BLaER1 treated with 17β-estradiol and CSF1 and Interleukin-3, amounts not matched to agents 10 nM and 100 nM (cell line): Measurements from ENCODE around the gene SHD.

Experiments used
- H3K27ac ChIP-seq, 11 experiments: shearing (Covaris generic); formaldehyde crosslinking; 2 replicates each; pipeline ENCODE4 v1.8.1; 2022
- H3K27me3 ChIP-seq, 11 experiments: shearing (Covaris generic); formaldehyde crosslinking; 2 replicates each; pipeline ENCODE4 v1.8.1; 2022
- H3K36me3 ChIP-seq, 11 experiments: shearing (Covaris generic); formaldehyde crosslinking; 2 replicates each; pipeline ENCODE4 v1.8.1; 2022
- H3K4me1 ChIP-seq, 10 experiments: shearing (Covaris generic); formaldehyde crosslinking; 2 replicates each; pipeline ENCODE4 v1.8.1; 2022
- H3K4me2 ChIP-seq, 11 experiments: shearing (Covaris generic); formaldehyde crosslinking; 2 replicates each; pipeline ENCODE4 v1.8.1; 2022
- H3K4me3 ChIP-seq, 10 experiments: shearing (Covaris generic); formaldehyde crosslinking; 2 replicates each; pipeline ENCODE4 v1.8.1; 2022
- H3K9ac ChIP-seq, 11 experiments: shearing (Covaris generic); formaldehyde crosslinking; 2 replicates each; pipeline ENCODE4 v1.8.1; 2022
- H3K9me3 ChIP-seq, 11 experiments: shearing (Covaris generic); formaldehyde crosslinking; replicated peaks in 1 of 11; 2 replicates each; pipeline ENCODE4 v1.8.1; 2022
- H4K20me1 ChIP-seq, 11 experiments: shearing (Covaris generic); formaldehyde crosslinking; 2 replicates each; pipeline ENCODE4 v1.8.1; 2022
- Cebpa-rat ChIP-seq, 11 experiments: shearing (Covaris generic); IDR thresholded peaks; 2 replicates each; pipeline ENCODE4 v1.8.1; 2022

The SHD gene

GRCh38 chr19:4313847-4314490 lies 34.9 kb downstream of the SHD start:
- Histone ChIP-seq H3K27me3 (no peaks in the 10 kb centered on the region), H3K4me3 (no peak overlapping the region), H3K36me3 (peaks cover 0 to 74% (median 58%) of the 10 kb centered on the region in 11 experiments; a peak in 18 of 22 replicates), H3K9ac (peak overlapping the region in 1 of 11 experiments; percentile 10; a peak in 1 of 22 replicates), H4K20me1 (no peaks in the 10 kb centered on the region), H3K4me2 (peak overlapping the region in 5 of 11 experiments; percentile 4 to 64 (median 50); a peak in 8 of 22 replicates), H3K4me1 (peaks cover 0 to 28% (median 5%) of the 10 kb centered on the region in 10 experiments; a peak in 11 of 20 replicates), H3K9me3 (peaks cover 3 to 23% (median 10%) of the 10 kb centered on the region in 11 experiments; a peak in 19 of 22 replicates), H3K27ac (peak overlapping the region in 2 of 11 experiments; percentile 22 to 33; a peak in 3 of 22 replicates)
- no peak for TF ChIP-seq Cebpa-rat (IDR thresholded peaks at IDR 0.05)

- Histone ChIP-seq H3K27me3 (no peaks in the 10 kb centered on the region), H3K9ac (no peak overlapping the region), H3K9me3 (peaks cover 30 to 45% (median 36%) of the 10 kb centered on the region in 11 experiments), H3K36me3 (peaks cover 0 to 60% (median 40%) of the 10 kb centered on the region in 11 experiments; a peak in 16 of 22 replicates), H4K20me1 (no peaks in the 10 kb centered on the region), H3K4me3 (no peak overlapping the region), H3K27ac (no peak overlapping the region), H3K4me2 (no peak overlapping the region), H3K4me1 (peaks cover 0 to 35% (median 8%) of the 10 kb centered on the region in 10 experiments; a peak in 11 of 20 replicates)
- no peak for TF ChIP-seq Cebpa-rat (IDR thresholded peaks at IDR 0.05)
Measured at GRCh38 chr19:4316956-4317355, 37.9 kb downstream of the SHD start.

GRCh38 chr19:4318460-4318859 lies 39.4 kb downstream of the SHD start:
- H3K27me3 ChIP-seq: no peaks in the 10 kb centered on the region

GRCh38 chr19:4319067-4319718 lies 40.1 kb downstream of the SHD start:
- Histone ChIP-seq H3K4me1 (peaks cover 0 to 23% (median 5%) of the 10 kb centered on the region in 10 experiments; a peak in 11 of 20 replicates), H3K9ac (no peak overlapping the region), H3K27ac (no peak overlapping the region; a peak in 1 of 22 replicates), H3K27me3 (no peaks in the 10 kb centered on the region), H3K36me3 (peaks cover 0 to 53% (median 34%) of the 10 kb centered on the region in 11 experiments; a peak in 16 of 22 replicates), H4K20me1 (peaks cover 0 to 6% (median 0%) of the 10 kb centered on the region in 11 experiments; a peak in 1 of 22 replicates), H3K4me3 (no peak overlapping the region), H3K9me3 (peaks cover 30 to 49% (median 37%) of the 10 kb centered on the region in 11 experiments), H3K4me2 (peak overlapping the region in 6 of 11 experiments; percentile 4 to 65 (median 42); a peak in 10 of 22 replicates)
- TF ChIP-seq Cebpa-rat (IDR thresholded peaks at IDR 0.05): no peak

More at GRCh38 chr19:4318460-4318859, 39.4 kb downstream of the SHD start:
- Histone ChIP-seq H4K20me1 (no peaks in the 10 kb centered on the region; a peak in 1 of 22 replicates), H3K4me2 (peak overlapping the region in 4 of 11 experiments; percentile 22 to 65 (median 42); a peak in 6 of 22 replicates), H3K9me3 (peaks cover 30 to 49% (median 37%) of the 10 kb centered on the region in 11 experiments), H3K4me3 (no peak overlapping the region), H3K9ac (no peak overlapping the region), H3K36me3 (peaks cover 0 to 56% (median 34%) of the 10 kb centered on the region in 11 experiments; a peak in 16 of 22 replicates), H3K27ac (no peak overlapping the region), H3K4me1 (peaks cover 0 to 31% (median 8%) of the 10 kb centered on the region in 10 experiments; a peak in 11 of 20 replicates)
- TF ChIP-seq Cebpa-rat (IDR thresholded peaks at IDR 0.05): no peak

GRCh38 chr19:4320419-4320818 lies 41.4 kb downstream of the SHD start:
- H3K4me3 ChIP-seq: no peak overlapping the region
- H3K27ac ChIP-seq: no peak overlapping the region
- peaks cover 0 to 51% (median 34%) of the 10 kb centered on the region in 11 experiments; a peak in 16 of 22 replicates for H3K36me3 ChIP-seq
- peaks cover 0 to 16% (median 5%) of the 10 kb centered on the region in 10 experiments; a peak in 10 of 20 replicates for H3K4me1 ChIP-seq
- H3K9ac ChIP-seq: no peak overlapping the region
- no peaks in the 10 kb centered on the region for H3K27me3 ChIP-seq
- H3K4me2 ChIP-seq: no peak overlapping the region
- TF ChIP-seq Cebpa-rat (IDR thresholded peaks at IDR 0.05): no peak
- H3K9me3 ChIP-seq: peaks cover 30 to 49% (median 37%) of the 10 kb centered on the region in 11 experiments
- peaks cover 0 to 6% (median 0%) of the 10 kb centered on the region in 11 experiments; a peak in 1 of 22 replicates for H4K20me1 ChIP-seq

- H3K4me1 ChIP-seq: peaks cover 4 to 22% (median 12%) of the 10 kb centered on the region in 10 experiments; a peak in 18 of 20 replicates
- no peak overlapping the region for H3K4me2 ChIP-seq
- H3K9ac ChIP-seq: no peak overlapping the region
- H3K27ac ChIP-seq: no peak overlapping the region
- peaks cover 4 to 12% (median 6%) of the 10 kb centered on the region in 11 experiments; a peak in 15 of 22 replicates for H3K27me3 ChIP-seq
- no peak overlapping the region for H3K4me3 ChIP-seq
- H3K36me3 ChIP-seq: peaks cover 0 to 24% (median 9%) of the 10 kb centered on the region in 11 experiments; a peak in 14 of 22 replicates
- TF ChIP-seq Cebpa-rat (IDR thresholded peaks at IDR 0.05): no peak
- H3K9me3 ChIP-seq: peaks cover 29 to 56% (median 39%) of the 10 kb centered on the region in 11 experiments
- H4K20me1 ChIP-seq: peaks cover 0 to 6% (median 0%) of the 10 kb centered on the region in 11 experiments; a peak in 1 of 22 replicates
Measured at GRCh38 chr19:4322942-4323665, 44.0 kb downstream of the SHD start.

GRCh38 chr19:4323692-4324091 lies 44.6 kb downstream of the SHD start:
- no peak for TF ChIP-seq Cebpa-rat (IDR thresholded peaks at IDR 0.05)
- Histone ChIP-seq H3K27me3 (peaks cover 4 to 12% (median 6%) of the 10 kb centered on the region in 11 experiments; a peak in 15 of 22 replicates), H3K4me2 (no peak overlapping the region), H4K20me1 (peaks cover 0 to 6% (median 0%) of the 10 kb centered on the region in 11 experiments; a peak in 1 of 22 replicates), H3K4me3 (no peak overlapping the region), H3K4me1 (peaks cover 4 to 21% (median 10%) of the 10 kb centered on the region in 10 experiments; a peak in 19 of 20 replicates), H3K9me3 (peaks cover 23 to 50% (median 34%) of the 10 kb centered on the region in 11 experiments), H3K9ac (no peak overlapping the region), H3K27ac (no peak overlapping the region), H3K36me3 (peaks cover 0 to 18% (median 4%) of the 10 kb centered on the region in 11 experiments; a peak in 14 of 22 replicates)

GRCh38 chr19:4324228-4324627 lies 45.2 kb downstream of the SHD start:
- Histone ChIP-seq H3K27ac (no peak overlapping the region), H3K36me3 (peaks cover 0 to 14% (median under 1%) of the 10 kb centered on the region in 11 experiments; a peak in 7 of 22 replicates), H3K9me3 (peaks cover 18 to 45% (median 29%) of the 10 kb centered on the region in 11 experiments), H3K4me2 (no peak overlapping the region), H3K9ac (no peak overlapping the region), H3K27me3 (peaks cover 4 to 12% (median 6%) of the 10 kb centered on the region in 11 experiments; a peak in 15 of 22 replicates), H4K20me1 (peaks cover 0 to 6% (median 0%) of the 10 kb centered on the region in 11 experiments; a peak in 1 of 22 replicates), H3K4me3 (no peak overlapping the region), H3K4me1 (peaks cover 7 to 21% (median 15%) of the 10 kb centered on the region in 10 experiments)
- no peak for TF ChIP-seq Cebpa-rat (IDR thresholded peaks at IDR 0.05)
